WTC11 (cell line): Measurements from ENCODE around the gene WDPCP.

Experiments
- ATF1 ChIP-seq: sonication (generic); formaldehyde crosslinking; IDR thresholded peaks from 2 replicates; pipeline ENCODE4 v1.8.1; 2023; ENCODE audit warnings: mild to moderate bottlenecking, moderate library complexity, missing genetic modification reagents
- CBFB ChIP-seq: sonication (generic); formaldehyde crosslinking; IDR thresholded peaks from 2 replicates; pipeline ENCODE4 v1.8.1; 2022; ENCODE audit warnings: mild to moderate bottlenecking, low read depth, missing genetic modification reagents
- CTCF ChIP-seq: fragments of 200-600 bp; IDR thresholded peaks from 2 replicates; pipeline ENCODE4 v1.8.0; 2022; ENCODE audit warnings: antibody characterized with exemption
- E2F1 ChIP-seq: sonication (generic); formaldehyde crosslinking; IDR thresholded peaks from 2 replicates; pipeline ENCODE4 v1.8.0; 2022; ENCODE audit warnings: mild to moderate bottlenecking, missing genetic modification reagents
- MAX ChIP-seq: sonication (generic); formaldehyde crosslinking; IDR thresholded peaks from 2 replicates; pipeline ENCODE4 v1.8.0; 2022; ENCODE audit warnings: mild to moderate bottlenecking, missing genetic modification reagents
- NFE2L1 ChIP-seq: sonication (generic); formaldehyde crosslinking; IDR thresholded peaks from 2 replicates; pipeline ENCODE4 v1.8.1; 2023; ENCODE audit warnings: missing genetic modification reagents
- NR3C1 ChIP-seq: sonication (generic); formaldehyde crosslinking; conservative IDR thresholded peaks from 2 replicates; pipeline ENCODE4 v1.8.1; 2023; ENCODE audit warnings: low read depth, mild to moderate bottlenecking, missing genetic modification reagents
- SP1 ChIP-seq: sonication (generic); formaldehyde crosslinking; conservative IDR thresholded peaks from 2 replicates; pipeline ENCODE4 v1.8.1; 2022; ENCODE audit warnings: missing genetic modification reagents
- TEAD4 ChIP-seq: sonication (generic); formaldehyde crosslinking; IDR thresholded peaks from 2 replicates; pipeline ENCODE4 v1.8.0; 2022; ENCODE audit warnings: mild to moderate bottlenecking, missing genetic modification reagents

- TF ChIP-seq CTCF (no peak), NR3C1 (CRISPR knock-in tag) (no peak), NFE2L1 (CRISPR knock-in tag) (no peak), SP1 (CRISPR knock-in tag) (no peak), CBFB (CRISPR knock-in tag) (no peak), MAX (CRISPR knock-in tag) (no peak), ATF1 (no peak), TEAD4 (CRISPR knock-in tag) (no peak), E2F1 (CRISPR knock-in tag) (no peak)
These were observed 84.5 kb downstream of the WDPCP start for GRCh38 chr2:63503818-63504217.
